ENCODE results near the gene TRABD. TPM values are rescaled to one million over a fixed set of nuclear protein-coding genes. Genes with fewer than 3 reads are reported as not detected.
A peak's percentile ranks its signal among the peaks of the same experiment; 100 is the strongest.

The TRABD gene
- polyA plus RNA-seq, 1 donor = 41.3 TPM

GRCh38 chr22:50180727-50181521, 4.8 kb upstream of the TRABD start:
- WGBS (ENCODE audit: insufficient coverage, low lambda C conversion rate) = no CpG with 5 or more reads among the region's 27 CpGs
- peaks cover 5% of the 10 kb centered on the region for H3K4me1 ChIP-seq (ENCODE audit: control insufficient read depth, insufficient read depth, low read length)
- no peak for DNase-seq

GRCh38 chr22:50182176-50183081, 3.3 kb upstream of the TRABD start:
- no peak for DNase-seq
- no CpG with 5 or more reads among the region's 31 CpGs for WGBS (ENCODE audit: insufficient coverage, low lambda C conversion rate)
- H3K27ac ChIP-seq (ENCODE audit: low read length) = no peak overlapping the region
- H3K4me1 ChIP-seq (ENCODE audit: control insufficient read depth, insufficient read depth, low read length) = peaks cover 13% of the 10 kb centered on the region
- H3K36me3 ChIP-seq (ENCODE audit: control insufficient read depth, insufficient read depth, low read length) = no peaks in the 10 kb centered on the region
- H3K9me3 ChIP-seq (ENCODE audit: control insufficient read depth, low read depth, low read length) = peaks cover 24% of the 10 kb centered on the region
- no peak overlapping the region for H3K4me3 ChIP-seq (ENCODE audit: low read length)
- peaks cover 5% of the 10 kb centered on the region for H3K27me3 ChIP-seq (ENCODE audit: control insufficient read depth, insufficient read depth, low read length)

More at GRCh38 chr22:50180727-50181521, 4.8 kb upstream of the TRABD start:
- H3K27ac ChIP-seq (ENCODE audit: low read length) = no peak overlapping the region
- H3K36me3 ChIP-seq (ENCODE audit: control insufficient read depth, insufficient read depth, low read length) = no peaks in the 10 kb centered on the region
- no peak overlapping the region for H3K4me3 ChIP-seq (ENCODE audit: low read length)
- H3K27me3 ChIP-seq (ENCODE audit: control insufficient read depth, insufficient read depth, low read length) = peaks cover 6% of the 10 kb centered on the region
- H3K9me3 ChIP-seq (ENCODE audit: control insufficient read depth, low read depth, low read length) = peaks cover 31% of the 10 kb centered on the region

GRCh38 chr22:50183141-50183971, 2.4 kb upstream of the TRABD start:
- H3K4me1 ChIP-seq (ENCODE audit: control insufficient read depth, insufficient read depth, low read length) = peaks cover 13% of the 10 kb centered on the region
- H3K27me3 ChIP-seq (ENCODE audit: control insufficient read depth, insufficient read depth, low read length) = peaks cover 3% of the 10 kb centered on the region
- no peak overlapping the region for H3K4me3 ChIP-seq (ENCODE audit: low read length)
- no peaks in the 10 kb centered on the region for H3K36me3 ChIP-seq (ENCODE audit: control insufficient read depth, insufficient read depth, low read length)
- no CpG with 5 or more reads among the region's 19 CpGs for WGBS (ENCODE audit: insufficient coverage, low lambda C conversion rate)
- DNase-seq = no peak
- no peak overlapping the region for H3K27ac ChIP-seq (ENCODE audit: low read length)
- peaks cover 15% of the 10 kb centered on the region for H3K9me3 ChIP-seq (ENCODE audit: control insufficient read depth, low read depth, low read length)

GRCh38 chr22:50184004-50184901, 1.5 kb upstream of the TRABD start:
- peaks cover 4% of the 10 kb centered on the region for H3K36me3 ChIP-seq (ENCODE audit: control insufficient read depth, insufficient read depth, low read length)
- no peak for DNase-seq
- H3K9me3 ChIP-seq (ENCODE audit: control insufficient read depth, low read depth, low read length) = peaks cover 8% of the 10 kb centered on the region
- H3K4me1 ChIP-seq (ENCODE audit: control insufficient read depth, insufficient read depth, low read length) = peaks cover 18% of the 10 kb centered on the region
- no peak overlapping the region for H3K4me3 ChIP-seq (ENCODE audit: low read length)
- no peak overlapping the region for H3K27ac ChIP-seq (ENCODE audit: low read length)
- no peaks in the 10 kb centered on the region for H3K27me3 ChIP-seq (ENCODE audit: control insufficient read depth, insufficient read depth, low read length)
- WGBS (ENCODE audit: insufficient coverage, low lambda C conversion rate) = no CpG with 5 or more reads among the region's 32 CpGs

- DNase-seq = no peak
- Histone ChIP-seq H3K27ac (ENCODE audit: low read length) (no peak overlapping the region), H3K4me1 (ENCODE audit: control insufficient read depth, insufficient read depth, low read length) (peaks cover 25% of the 10 kb centered on the region), H3K4me3 (ENCODE audit: low read length) (peak overlapping the region; percentile 47), H3K9me3 (ENCODE audit: control insufficient read depth, low read depth, low read length) (peaks cover 3% of the 10 kb centered on the region), H3K27me3 (ENCODE audit: control insufficient read depth, insufficient read depth, low read length) (no peaks in the 10 kb centered on the region), H3K36me3 (ENCODE audit: control insufficient read depth, insufficient read depth, low read length) (peaks cover 4% of the 10 kb centered on the region)
- WGBS (ENCODE audit: insufficient coverage, low lambda C conversion rate) = no CpG with 5 or more reads among the region's 63 CpGs
Observed at GRCh38 chr22:50184902-50185374, 775 bp upstream of the TRABD start.

- peak in 1 of 2 donors; percentile 45 for DNase-seq
- Histone ChIP-seq H3K27ac (ENCODE audit: low read length) (no peak overlapping the region), H3K4me3 (ENCODE audit: low read length) (peak overlapping the region; percentile 55), H3K27me3 (ENCODE audit: control insufficient read depth, insufficient read depth, low read length) (no peaks in the 10 kb centered on the region), H3K4me1 (ENCODE audit: control insufficient read depth, insufficient read depth, low read length) (peaks cover 38% of the 10 kb centered on the region), H3K9me3 (ENCODE audit: control insufficient read depth, low read depth, low read length) (peaks cover 4% of the 10 kb centered on the region), H3K36me3 (ENCODE audit: control insufficient read depth, insufficient read depth, low read length) (peaks cover 4% of the 10 kb centered on the region)
- no CpG with 5 or more reads among the region's 47 CpGs for WGBS (ENCODE audit: insufficient coverage, low lambda C conversion rate)
Observed at GRCh38 chr22:50186181-50186714, 535 bp downstream of the TRABD start.

- H3K27ac ChIP-seq (ENCODE audit: low read length) = no peak overlapping the region
- no CpG with 5 or more reads among the region's 26 CpGs for WGBS (ENCODE audit: insufficient coverage, low lambda C conversion rate)
Observed at GRCh38 chr22:50186761-50187523, 1.2 kb downstream of the TRABD start.

GRCh38 chr22:50188356-50188755, 2.6 kb downstream of the TRABD start:
- Histone ChIP-seq H3K4me1 (ENCODE audit: control insufficient read depth, insufficient read depth, low read length) (peaks cover 44% of the 10 kb centered on the region), H3K4me3 (ENCODE audit: low read length) (no peak overlapping the region), H3K27ac (ENCODE audit: low read length) (no peak overlapping the region), H3K9me3 (ENCODE audit: control insufficient read depth, low read depth, low read length) (peaks cover 4% of the 10 kb centered on the region), H3K27me3 (ENCODE audit: control insufficient read depth, insufficient read depth, low read length) (no peaks in the 10 kb centered on the region), H3K36me3 (ENCODE audit: control insufficient read depth, insufficient read depth, low read length) (peaks cover 5% of the 10 kb centered on the region)
- no peak for DNase-seq
- no CpG with 5 or more reads among the region's 11 CpGs for WGBS (ENCODE audit: insufficient coverage, low lambda C conversion rate)

More at GRCh38 chr22:50186761-50187523, 1.2 kb downstream of the TRABD start:
- H3K36me3 ChIP-seq (ENCODE audit: control insufficient read depth, insufficient read depth, low read length) = peaks cover 4% of the 10 kb centered on the region
- H3K9me3 ChIP-seq (ENCODE audit: control insufficient read depth, low read depth, low read length) = peaks cover 4% of the 10 kb centered on the region
- no peaks in the 10 kb centered on the region for H3K27me3 ChIP-seq (ENCODE audit: control insufficient read depth, insufficient read depth, low read length)
- H3K4me3 ChIP-seq (ENCODE audit: low read length) = peak overlapping the region; percentile 55
- peaks cover 40% of the 10 kb centered on the region for H3K4me1 ChIP-seq (ENCODE audit: control insufficient read depth, insufficient read depth, low read length)
- DNase-seq = peak in 1 of 2 donors; percentile 48
